SK-N-SH treated with all-trans-retinoic acid at 6 μM for 48 hours (cell line): Measurements from ENCODE around the gene QRFP.

Experiments used
- ATAC-seq: fragments of 200-7000 bp; cut with Tn5 transposase; 3 replicates; pipeline ENCODE4 v1.9.1; 2020; ENCODE audit warnings: mild to moderate bottlenecking, moderate library complexity
- ARNTL ChIP-seq: fragments of 450-650 bp; formaldehyde crosslinking; IDR thresholded peaks from 2 replicates; pipeline ENCODE4 v1.5.0; 2020; ENCODE audit warnings: low read depth, mild to moderate bottlenecking, moderate library complexity, borderline replicate concordance
- BACH2 ChIP-seq: fragments of 250-450 bp; sonication (Bioruptor Pico); IDR thresholded peaks from 2 replicates; pipeline ENCODE4 v1.9.0; 2021; ENCODE audit warnings: mild to moderate bottlenecking, borderline replicate concordance
- CSDC2 ChIP-seq: fragments of 250-450 bp; sonication (Bioruptor Pico); IDR thresholded peaks from 2 replicates; pipeline ENCODE4 v1.5.0; 2020; ENCODE audit warnings: mild to moderate bottlenecking, moderate library complexity
- ESRRG ChIP-seq: fragments of 250-450 bp; sonication (Bioruptor Pico); IDR thresholded peaks from 2 replicates; pipeline ENCODE4 v1.6.1; 2021; ENCODE audit warnings: mild to moderate bottlenecking
- GLIS3 ChIP-seq: fragments of 250-450 bp; sonication (Bioruptor Pico); IDR thresholded peaks from 2 replicates; pipeline ENCODE4 v1.5.0; 2020; ENCODE audit warnings: mild to moderate bottlenecking, moderate library complexity
- ISL1 ChIP-seq: fragments of 250-450 bp; sonication (Bioruptor Pico); IDR thresholded peaks from 2 replicates; pipeline ENCODE4 v2.1.2; 2022; ENCODE audit warnings: mild to moderate bottlenecking, moderate library complexity
- OSR1 ChIP-seq: fragments of 250-450 bp; sonication (Bioruptor Pico); IDR thresholded peaks from 2 replicates; pipeline ENCODE4 v1.8.0; 2022; ENCODE audit warnings: moderate library complexity, mild to moderate bottlenecking, inconsistent platforms
- RARB ChIP-seq: fragments of 250-450 bp; sonication (Bioruptor Pico); IDR thresholded peaks from 2 replicates; pipeline ENCODE4 v1.8.0; 2021; ENCODE audit warnings: mild to moderate bottlenecking, moderate library complexity
- SNAI2 ChIP-seq: fragments of 250-450 bp; sonication (Bioruptor Pico); IDR thresholded peaks from 2 replicates; pipeline ENCODE4 v1.5.0; 2020; ENCODE audit warnings: mild to moderate bottlenecking, moderate library complexity
- TCF4 ChIP-seq: fragments of 250-450 bp; sonication (Bioruptor Pico); IDR thresholded peaks from 2 replicates; pipeline ENCODE4 v1.8.0; 2021; ENCODE audit warnings: mild to moderate bottlenecking, moderate library complexity, borderline replicate concordance
- ZC3H10 ChIP-seq: fragments of 250-450 bp; sonication (Bioruptor Pico); IDR thresholded peaks from 2 replicates; pipeline ENCODE4 v1.5.1; 2021; ENCODE audit warnings: mild to moderate bottlenecking, moderate library complexity
- ZFP3 ChIP-seq: fragments of 250-450 bp; sonication (Bioruptor Pico); IDR thresholded peaks from 2 replicates; pipeline ENCODE4 v1.5.0; 2020; ENCODE audit warnings: mild to moderate bottlenecking, moderate library complexity
- ZFP30 ChIP-seq: fragments of 450-650 bp; formaldehyde crosslinking; IDR thresholded peaks from 2 replicates; pipeline ENCODE4 v1.5.0; 2022; ENCODE audit warnings: mild to moderate bottlenecking, moderate library complexity
- ZNF565 ChIP-seq: fragments of 450-650 bp; formaldehyde crosslinking; conservative IDR thresholded peaks from 2 replicates; pipeline ENCODE4 v1.5.0; 2020; ENCODE audit warnings: low read depth, mild to moderate bottlenecking, moderate library complexity
- ZNF70 ChIP-seq: fragments of 450-650 bp; formaldehyde crosslinking; IDR thresholded peaks from 2 replicates; pipeline ENCODE4 v1.5.0; 2020; ENCODE audit warnings: mild to moderate bottlenecking, moderate library complexity
- ZNF8 ChIP-seq: fragments of 450-650 bp; formaldehyde crosslinking; IDR thresholded peaks from 2 replicates; pipeline ENCODE4 v1.5.0; 2020; ENCODE audit warnings: mild to moderate bottlenecking, moderate library complexity
- TF ChIP-seq, protein P1 (sequence below): fragments of 250-450 bp; sonication (Bioruptor Pico); IDR thresholded peaks from 2 replicates; pipeline ENCODE4 v1.5.0; 2020; ENCODE audit warnings: mild to moderate bottlenecking, moderate library complexity
- TF ChIP-seq, protein P2 (sequence below): fragments of 250-450 bp; sonication (Bioruptor Pico); IDR thresholded peaks from 2 replicates; pipeline ENCODE4 v1.8.0; 2021; ENCODE audit warnings: low read depth, mild to moderate bottlenecking, moderate library complexity, borderline replicate concordance
- TF ChIP-seq, protein P3 (sequence below): fragments of 250-450 bp; sonication (Bioruptor Pico); IDR thresholded peaks from 2 replicates; pipeline ENCODE4 v1.5.1; 2021; ENCODE audit warnings: mild to moderate bottlenecking, moderate library complexity
- TF ChIP-seq, protein P4 (sequence below): fragments of 250-450 bp; sonication (Bioruptor Pico); IDR thresholded peaks from 2 replicates; pipeline ENCODE4 v1.8.0; 2020; ENCODE audit warnings: mild to moderate bottlenecking, moderate library complexity, borderline replicate concordance

The QRFP gene

DNA sequence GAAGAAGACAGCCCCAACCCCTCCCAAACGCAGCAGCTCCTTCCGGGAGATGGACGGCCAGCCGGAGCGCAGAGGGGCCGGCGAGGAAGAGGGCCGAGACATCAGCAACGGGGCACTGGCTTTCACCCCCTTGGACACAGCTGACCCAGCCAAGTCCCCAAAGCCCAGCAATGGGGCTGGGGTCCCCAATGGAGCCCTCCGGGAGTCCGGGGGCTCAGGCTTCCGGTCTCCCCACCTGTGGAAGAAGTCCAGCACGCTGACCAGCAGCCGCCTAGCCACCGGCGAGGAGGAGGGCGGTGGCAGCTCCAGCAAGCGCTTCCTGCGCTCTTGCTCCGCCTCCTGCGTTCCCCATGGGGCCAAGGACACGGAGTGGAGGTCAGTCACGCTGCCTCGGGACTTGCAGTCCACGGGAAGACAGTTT, 12.5 kb downstream of the QRFP start:
- no peak for ATAC-seq
- TF ChIP-seq, protein P1, sequence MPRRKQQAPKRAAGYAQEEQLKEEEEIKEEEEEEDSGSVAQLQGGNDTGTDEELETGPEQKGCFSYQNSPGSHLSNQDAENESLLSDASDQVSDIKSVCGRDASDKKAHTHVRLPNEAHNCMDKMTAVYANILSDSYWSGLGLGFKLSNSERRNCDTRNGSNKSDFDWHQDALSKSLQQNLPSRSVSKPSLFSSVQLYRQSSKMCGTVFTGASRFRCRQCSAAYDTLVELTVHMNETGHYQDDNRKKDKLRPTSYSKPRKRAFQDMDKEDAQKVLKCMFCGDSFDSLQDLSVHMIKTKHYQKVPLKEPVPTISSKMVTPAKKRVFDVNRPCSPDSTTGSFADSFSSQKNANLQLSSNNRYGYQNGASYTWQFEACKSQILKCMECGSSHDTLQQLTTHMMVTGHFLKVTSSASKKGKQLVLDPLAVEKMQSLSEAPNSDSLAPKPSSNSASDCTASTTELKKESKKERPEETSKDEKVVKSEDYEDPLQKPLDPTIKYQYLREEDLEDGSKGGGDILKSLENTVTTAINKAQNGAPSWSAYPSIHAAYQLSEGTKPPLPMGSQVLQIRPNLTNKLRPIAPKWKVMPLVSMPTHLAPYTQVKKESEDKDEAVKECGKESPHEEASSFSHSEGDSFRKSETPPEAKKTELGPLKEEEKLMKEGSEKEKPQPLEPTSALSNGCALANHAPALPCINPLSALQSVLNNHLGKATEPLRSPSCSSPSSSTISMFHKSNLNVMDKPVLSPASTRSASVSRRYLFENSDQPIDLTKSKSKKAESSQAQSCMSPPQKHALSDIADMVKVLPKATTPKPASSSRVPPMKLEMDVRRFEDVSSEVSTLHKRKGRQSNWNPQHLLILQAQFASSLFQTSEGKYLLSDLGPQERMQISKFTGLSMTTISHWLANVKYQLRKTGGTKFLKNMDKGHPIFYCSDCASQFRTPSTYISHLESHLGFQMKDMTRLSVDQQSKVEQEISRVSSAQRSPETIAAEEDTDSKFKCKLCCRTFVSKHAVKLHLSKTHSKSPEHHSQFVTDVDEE (CRISPR knock-in tag) = no peak
- TF ChIP-seq SNAI2 (CRISPR knock-in tag) (no peak), ZFP3 (CRISPR knock-in tag) (no peak), RARB (CRISPR knock-in tag) (no peak), ARNTL (CRISPR knock-in tag) (no peak), ESRRG (no peak), GLIS3 (CRISPR knock-in tag) (no peak), OSR1 (CRISPR knock-in tag) (no peak)
- TF ChIP-seq, protein P2, sequence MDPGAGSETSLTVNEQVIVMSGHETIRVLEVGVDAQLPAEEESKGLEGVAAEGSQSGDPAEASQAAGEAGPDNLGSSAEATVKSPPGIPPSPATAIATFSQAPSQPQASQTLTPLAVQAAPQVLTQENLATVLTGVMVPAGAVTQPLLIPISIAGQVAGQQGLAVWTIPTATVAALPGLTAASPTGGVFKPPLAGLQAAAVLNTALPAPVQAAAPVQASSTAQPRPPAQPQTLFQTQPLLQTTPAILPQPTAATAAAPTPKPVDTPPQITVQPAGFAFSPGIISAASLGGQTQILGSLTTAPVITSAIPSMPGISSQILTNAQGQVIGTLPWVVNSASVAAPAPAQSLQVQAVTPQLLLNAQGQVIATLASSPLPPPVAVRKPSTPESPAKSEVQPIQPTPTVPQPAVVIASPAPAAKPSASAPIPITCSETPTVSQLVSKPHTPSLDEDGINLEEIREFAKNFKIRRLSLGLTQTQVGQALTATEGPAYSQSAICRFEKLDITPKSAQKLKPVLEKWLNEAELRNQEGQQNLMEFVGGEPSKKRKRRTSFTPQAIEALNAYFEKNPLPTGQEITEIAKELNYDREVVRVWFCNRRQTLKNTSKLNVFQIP = no peak
- TF ChIP-seq, protein P3, sequence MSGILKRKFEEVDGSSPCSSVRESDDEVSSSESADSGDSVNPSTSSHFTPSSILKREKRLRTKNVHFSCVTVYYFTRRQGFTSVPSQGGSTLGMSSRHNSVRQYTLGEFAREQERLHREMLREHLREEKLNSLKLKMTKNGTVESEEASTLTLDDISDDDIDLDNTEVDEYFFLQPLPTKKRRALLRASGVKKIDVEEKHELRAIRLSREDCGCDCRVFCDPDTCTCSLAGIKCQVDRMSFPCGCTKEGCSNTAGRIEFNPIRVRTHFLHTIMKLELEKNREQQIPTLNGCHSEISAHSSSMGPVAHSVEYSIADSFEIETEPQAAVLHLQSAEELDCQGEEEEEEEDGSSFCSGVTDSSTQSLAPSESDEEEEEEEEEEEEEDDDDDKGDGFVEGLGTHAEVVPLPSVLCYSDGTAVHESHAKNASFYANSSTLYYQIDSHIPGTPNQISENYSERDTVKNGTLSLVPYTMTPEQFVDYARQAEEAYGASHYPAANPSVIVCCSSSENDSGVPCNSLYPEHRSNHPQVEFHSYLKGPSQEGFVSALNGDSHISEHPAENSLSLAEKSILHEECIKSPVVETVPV (CRISPR knock-in tag) = no peak
- TF ChIP-seq, all 23 proteins: peak for 0

DNA sequence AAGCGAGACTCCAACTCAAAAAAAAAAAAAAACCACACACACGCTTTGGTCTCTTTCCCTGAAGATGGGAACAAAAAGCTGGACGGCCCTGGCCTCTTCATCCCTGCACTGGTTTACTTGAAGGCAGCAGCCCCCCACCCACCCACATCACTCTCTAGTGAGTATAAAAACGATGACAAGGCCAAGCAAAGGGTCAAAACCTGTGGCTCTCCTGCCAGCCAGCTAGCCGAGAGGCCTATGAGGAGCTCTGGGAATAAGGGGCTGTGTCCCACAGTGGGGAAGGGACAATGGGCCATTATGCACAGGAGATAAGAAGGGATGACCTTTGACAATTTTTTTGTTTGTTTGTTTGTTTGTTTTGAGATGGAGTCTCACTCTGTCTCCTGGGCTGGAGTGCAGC, 13.1 kb downstream of the QRFP start:
- TF ChIP-seq CSDC2 (CRISPR knock-in tag) = no peak
- no peak for TF ChIP-seq OSR1 (CRISPR knock-in tag)
- no peak for TF ChIP-seq ZC3H10 (CRISPR knock-in tag)
- TF ChIP-seq BACH2 (CRISPR knock-in tag) = no peak
- TF ChIP-seq, all 23 proteins: peak for 0
- no peak for ATAC-seq

DNA sequence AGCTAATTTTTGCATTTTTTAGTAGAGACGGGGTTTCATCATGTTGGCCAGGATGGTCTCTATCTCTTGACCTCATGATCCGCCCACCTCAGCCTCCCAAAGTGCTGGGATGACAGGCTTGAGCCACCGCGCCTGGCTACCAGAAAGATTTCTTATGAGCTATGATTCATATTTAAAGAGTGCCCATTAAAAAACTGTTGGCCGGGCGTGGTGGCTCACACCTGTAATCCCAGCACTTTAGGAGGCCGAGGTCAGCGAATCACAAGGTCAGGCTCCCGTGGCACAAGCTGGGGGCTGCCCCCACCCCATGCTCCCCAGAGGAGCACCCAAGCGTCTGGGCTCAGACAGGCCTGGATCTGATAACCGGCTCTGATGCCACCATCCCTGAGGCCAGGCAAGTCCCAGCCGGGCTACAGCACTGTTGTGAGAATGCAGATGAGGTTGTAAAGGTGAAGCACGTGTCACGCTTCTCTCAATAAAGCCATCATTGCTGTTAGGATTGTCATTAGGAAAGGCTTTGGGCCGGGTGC, 13.9 kb downstream of the QRFP start:
- TF ChIP-seq ZNF565 (CRISPR knock-in tag) = no peak
- TF ChIP-seq ZFP3 (CRISPR knock-in tag) = no peak
- TF ChIP-seq ZNF70 (CRISPR knock-in tag) = no peak
- TF ChIP-seq, all 23 proteins: peak for 0
- no peak for ATAC-seq

DNA sequence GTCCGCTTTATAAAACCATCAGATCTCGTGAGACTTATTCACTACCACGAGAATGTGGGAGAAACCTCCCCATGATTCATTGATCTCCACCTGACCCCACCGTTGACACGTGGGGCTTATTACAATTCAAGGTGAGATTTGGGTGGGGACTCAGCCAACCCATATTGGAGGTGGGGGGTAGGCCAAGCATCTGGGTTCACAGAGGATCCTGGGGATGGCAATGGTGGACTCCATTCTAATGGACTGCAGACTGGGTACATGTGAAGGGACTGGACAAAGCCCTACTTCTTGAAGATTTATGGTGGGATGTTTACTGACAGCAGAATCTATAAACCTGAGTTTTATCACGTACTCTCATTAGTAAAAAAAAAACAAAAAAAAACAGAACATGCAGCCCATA, 15.1 kb downstream of the QRFP start:
- TF ChIP-seq ZC3H10 (CRISPR knock-in tag) (no peak), ESRRG (no peak), ZNF565 (CRISPR knock-in tag) (no peak), SNAI2 (CRISPR knock-in tag) (no peak), CSDC2 (CRISPR knock-in tag) (no peak), ZFP3 (CRISPR knock-in tag) (no peak), OSR1 (CRISPR knock-in tag) (no peak), RARB (CRISPR knock-in tag) (no peak), ZNF70 (CRISPR knock-in tag) (no peak), ZNF8 (CRISPR knock-in tag) (no peak), GLIS3 (CRISPR knock-in tag) (no peak), TCF4 (no peak), ISL1 (CRISPR knock-in tag) (no peak), ZFP30 (CRISPR knock-in tag) (no peak)
- TF ChIP-seq, protein P1 (CRISPR knock-in tag) = no peak
- TF ChIP-seq, protein P4, sequence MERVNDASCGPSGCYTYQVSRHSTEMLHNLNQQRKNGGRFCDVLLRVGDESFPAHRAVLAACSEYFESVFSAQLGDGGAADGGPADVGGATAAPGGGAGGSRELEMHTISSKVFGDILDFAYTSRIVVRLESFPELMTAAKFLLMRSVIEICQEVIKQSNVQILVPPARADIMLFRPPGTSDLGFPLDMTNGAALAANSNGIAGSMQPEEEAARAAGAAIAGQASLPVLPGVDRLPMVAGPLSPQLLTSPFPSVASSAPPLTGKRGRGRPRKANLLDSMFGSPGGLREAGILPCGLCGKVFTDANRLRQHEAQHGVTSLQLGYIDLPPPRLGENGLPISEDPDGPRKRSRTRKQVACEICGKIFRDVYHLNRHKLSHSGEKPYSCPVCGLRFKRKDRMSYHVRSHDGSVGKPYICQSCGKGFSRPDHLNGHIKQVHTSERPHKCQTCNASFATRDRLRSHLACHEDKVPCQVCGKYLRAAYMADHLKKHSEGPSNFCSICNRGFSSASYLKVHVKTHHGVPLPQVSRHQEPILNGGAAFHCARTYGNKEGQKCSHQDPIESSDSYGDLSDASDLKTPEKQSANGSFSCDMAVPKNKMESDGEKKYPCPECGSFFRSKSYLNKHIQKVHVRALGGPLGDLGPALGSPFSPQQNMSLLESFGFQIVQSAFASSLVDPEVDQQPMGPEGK (CRISPR knock-in tag) = no peak
- ATAC-seq = no peak
